Measurements from ENCODE around the gene MGST3. TPM values are rescaled to one million over a fixed set of nuclear protein-coding genes. Genes with fewer than 3 reads are reported as not detected.

MGST3 gene
- total and polyA plus RNA-seq, 2 donors (not counting 1 experiment from before 2014, with no cell fraction given): 35.6 to 41.7 TPM

DNA sequence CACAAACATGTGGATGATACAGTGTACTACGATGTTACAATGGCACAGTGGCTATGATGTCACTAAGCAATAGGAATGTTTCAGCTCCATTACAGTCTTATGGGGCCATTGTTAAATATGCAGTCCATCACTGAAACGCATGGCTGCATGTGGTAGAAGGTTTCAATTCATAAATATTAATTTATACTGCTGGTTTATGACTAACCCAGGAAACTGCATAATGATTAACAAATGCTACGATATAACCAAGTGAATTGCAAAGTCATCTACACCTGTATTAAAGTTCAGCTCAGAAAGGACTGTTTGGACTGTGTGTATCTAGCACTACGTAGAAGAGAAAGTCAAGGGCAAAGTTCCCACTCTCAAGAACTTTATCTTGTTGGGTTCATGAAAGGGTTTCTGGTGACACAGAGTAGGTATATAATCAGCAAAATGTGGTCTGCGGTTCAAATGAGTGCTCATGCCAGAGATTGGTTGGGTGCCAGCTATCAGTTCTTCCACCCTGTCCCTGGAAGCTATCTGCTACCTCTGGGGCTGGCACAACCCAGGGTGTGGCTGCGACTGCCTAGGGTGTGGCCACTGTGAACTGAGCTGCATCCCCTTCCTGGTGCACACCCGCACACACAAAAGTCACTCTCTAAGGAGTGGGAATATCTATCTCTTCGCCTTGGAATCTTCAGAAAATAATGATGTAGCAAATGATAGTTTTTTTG, 14.8 kb downstream of the MGST3 start:
- no peak for TF ChIP-seq EZH2 (IDR thresholded peaks at IDR 0.05; ENCODE audit: borderline replicate concordance, insufficient read depth, low read depth, low read length, poor library complexity, severe bottlenecking)
- TF ChIP-seq, protein P1, sequence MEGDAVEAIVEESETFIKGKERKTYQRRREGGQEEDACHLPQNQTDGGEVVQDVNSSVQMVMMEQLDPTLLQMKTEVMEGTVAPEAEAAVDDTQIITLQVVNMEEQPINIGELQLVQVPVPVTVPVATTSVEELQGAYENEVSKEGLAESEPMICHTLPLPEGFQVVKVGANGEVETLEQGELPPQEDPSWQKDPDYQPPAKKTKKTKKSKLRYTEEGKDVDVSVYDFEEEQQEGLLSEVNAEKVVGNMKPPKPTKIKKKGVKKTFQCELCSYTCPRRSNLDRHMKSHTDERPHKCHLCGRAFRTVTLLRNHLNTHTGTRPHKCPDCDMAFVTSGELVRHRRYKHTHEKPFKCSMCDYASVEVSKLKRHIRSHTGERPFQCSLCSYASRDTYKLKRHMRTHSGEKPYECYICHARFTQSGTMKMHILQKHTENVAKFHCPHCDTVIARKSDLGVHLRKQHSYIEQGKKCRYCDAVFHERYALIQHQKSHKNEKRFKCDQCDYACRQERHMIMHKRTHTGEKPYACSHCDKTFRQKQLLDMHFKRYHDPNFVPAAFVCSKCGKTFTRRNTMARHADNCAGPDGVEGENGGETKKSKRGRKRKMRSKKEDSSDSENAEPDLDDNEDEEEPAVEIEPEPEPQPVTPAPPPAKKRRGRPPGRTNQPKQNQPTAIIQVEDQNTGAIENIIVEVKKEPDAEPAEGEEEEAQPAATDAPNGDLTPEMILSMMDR (IDR thresholded peaks at IDR 0.05): no peak
- Histone ChIP-seq H2AFZ (ENCODE audit: insufficient read depth, low read depth, low read length, poor library complexity, severe bottlenecking) (no peak overlapping the region), H3K4me1 (ENCODE audit: control insufficient read depth in 2 of 2, insufficient read depth in 2 of 2, low read length in 2 of 2) (peaks cover 14 to 18% of the 10 kb centered on the region in 2 donors), H3K36me3 (replicated peaks in 1 of 2; ENCODE audit: control extremely low read depth in 1 of 2, control insufficient read depth in 1 of 2, extremely low read depth in 1 of 2, insufficient read depth in 2 of 2, low read length in 1 of 2) (peaks cover 0 to 2% of the 10 kb centered on the region in 2 experiments), H3K9ac (ENCODE audit: low read length) (no peak overlapping the region), H3K79me2 (ENCODE audit: control insufficient read depth, insufficient read depth, low read length) (peaks cover 8% of the 10 kb centered on the region), H4K20me1 (ENCODE audit: control insufficient read depth, insufficient read depth, low read length, poor library complexity, severe bottlenecking) (peaks cover 9% of the 10 kb centered on the region), H3K4me2 (replicated peaks; ENCODE audit: low read depth, low read length, poor library complexity, severe bottlenecking) (peak overlapping the region; percentile 40), H3K4me3 (ENCODE audit: control extremely low read depth in 1 of 5, extremely low read depth in 1 of 5, insufficient read depth in 1 of 5, low read depth in 2 of 5, low read length in 4 of 5) (peak overlapping the region in 1 of 5 experiments; percentile 6), H3K27ac (ENCODE audit: low read length in 2 of 2) (no peak overlapping the region), H3K9me3 (ENCODE audit: control extremely low read depth in 1 of 3, control insufficient read depth in 2 of 3, insufficient read depth in 1 of 3, low read length in 2 of 3) (no peaks in the 10 kb centered on the region), H3K27me3 (replicated peaks in 1 of 4; ENCODE audit: control extremely low read depth in 1 of 4, control insufficient read depth in 3 of 4, insufficient read depth in 4 of 4, low read length in 3 of 4) (no peaks in the 10 kb centered on the region)
- CTCF ChIA-PET: interaction anchor here (1.1 to 3.3 kb wide), 3 partner anchors 8 to 268 kb away, joined by 3 to 13 read pairs (median 5); no protein-coding TSS in a partner anchor
- H3K4me3 Mint-ChIP-seq: peak overlapping the region; percentile 26
- POLR2A ChIA-PET: no interaction called here
- ATAC-seq (ENCODE audit: low read depth) (no peak), DNase-seq (no peak)
- H3K4me1 Mint-ChIP-seq: peaks cover 23% of the 10 kb centered on the region
- intact Hi-C loops (cut with micrococcal nuclease): no loop called here
- 75% methylated on average over 1 of the region's 8 CpGs for WGBS (ENCODE audit: insufficient coverage)
- H3K27ac Mint-ChIP-seq: peak overlapping the region; percentile 46
- no peaks in the 10 kb centered on the region for H3K9me3 Mint-ChIP-seq (ENCODE audit: insufficient read depth)
- no peaks in the 10 kb centered on the region for H3K27me3 Mint-ChIP-seq

- no peak overlapping the region for H3K4me2 ChIP-seq (replicated peaks; ENCODE audit: low read depth, low read length, poor library complexity, severe bottlenecking)
- peaks cover 6% of the 10 kb centered on the region for H3K79me2 ChIP-seq (ENCODE audit: control insufficient read depth, insufficient read depth, low read length)
- H3K9me3 Mint-ChIP-seq (ENCODE audit: insufficient read depth): no peaks in the 10 kb centered on the region
- H3K4me3 ChIP-seq (ENCODE audit: control extremely low read depth in 1 of 5, extremely low read depth in 1 of 5, insufficient read depth in 1 of 5, low read depth in 2 of 5, low read length in 4 of 5): no peak overlapping the region
- peaks cover 23% of the 10 kb centered on the region for H3K4me1 Mint-ChIP-seq
- H4K20me1 ChIP-seq (ENCODE audit: control insufficient read depth, insufficient read depth, low read length, poor library complexity, severe bottlenecking): peaks cover 9% of the 10 kb centered on the region
- ATAC-seq (ENCODE audit: low read depth) (no peak), DNase-seq (no peak)
- no peak overlapping the region for H3K9ac ChIP-seq (ENCODE audit: low read length)
- H3K36me3 ChIP-seq (replicated peaks in 1 of 2; ENCODE audit: control extremely low read depth in 1 of 2, control insufficient read depth in 1 of 2, extremely low read depth in 1 of 2, insufficient read depth in 2 of 2, low read length in 1 of 2): peaks cover 0 to 10% of the 10 kb centered on the region in 2 experiments
- H3K27me3 ChIP-seq (replicated peaks in 1 of 4; ENCODE audit: control extremely low read depth in 1 of 4, control insufficient read depth in 3 of 4, insufficient read depth in 4 of 4, low read length in 3 of 4): no peaks in the 10 kb centered on the region
- no peak overlapping the region for H3K4me3 Mint-ChIP-seq
- ChIA-PET CTCF (interaction anchor here (0.7 to 3.3 kb wide), 3 partner anchors 10 to 44 kb away, joined by 3 to 13 read pairs (median 5); no protein-coding TSS in a partner anchor), POLR2A (no interaction called here)
- no peaks in the 10 kb centered on the region for H3K9me3 ChIP-seq (ENCODE audit: control extremely low read depth in 1 of 3, control insufficient read depth in 2 of 3, insufficient read depth in 1 of 3, low read length in 2 of 3)
- no peak overlapping the region for H3K27ac Mint-ChIP-seq
- H2AFZ ChIP-seq (ENCODE audit: insufficient read depth, low read depth, low read length, poor library complexity, severe bottlenecking): no peak overlapping the region
- H3K27ac ChIP-seq (ENCODE audit: low read length in 2 of 2): no peak overlapping the region
- H3K4me1 ChIP-seq (ENCODE audit: control insufficient read depth in 2 of 2, insufficient read depth in 2 of 2, low read length in 2 of 2): peaks cover 14 to 18% of the 10 kb centered on the region in 2 donors
- intact Hi-C loops (cut with micrococcal nuclease): no loop called here
- H3K27me3 Mint-ChIP-seq: no peaks in the 10 kb centered on the region
- no peak for TF ChIP-seq EZH2 (IDR thresholded peaks at IDR 0.05; ENCODE audit: borderline replicate concordance, insufficient read depth, low read depth, low read length, poor library complexity, severe bottlenecking)
- TF ChIP-seq, protein P1 (IDR thresholded peaks at IDR 0.05): no peak
These were observed 16.5 kb downstream of the MGST3 start for GRCh38 chr1:165647517-165647916.

Data from B cell (primary cell).